Measurements from ENCODE around the gene OR2F2.

OR2F2 gene

GRCh38 chr7:143913945-143914615, 21.0 kb upstream of the OR2F2 start:
- DNase-seq (ENCODE audit: low read depth, low spot score), result no peak

DNA sequence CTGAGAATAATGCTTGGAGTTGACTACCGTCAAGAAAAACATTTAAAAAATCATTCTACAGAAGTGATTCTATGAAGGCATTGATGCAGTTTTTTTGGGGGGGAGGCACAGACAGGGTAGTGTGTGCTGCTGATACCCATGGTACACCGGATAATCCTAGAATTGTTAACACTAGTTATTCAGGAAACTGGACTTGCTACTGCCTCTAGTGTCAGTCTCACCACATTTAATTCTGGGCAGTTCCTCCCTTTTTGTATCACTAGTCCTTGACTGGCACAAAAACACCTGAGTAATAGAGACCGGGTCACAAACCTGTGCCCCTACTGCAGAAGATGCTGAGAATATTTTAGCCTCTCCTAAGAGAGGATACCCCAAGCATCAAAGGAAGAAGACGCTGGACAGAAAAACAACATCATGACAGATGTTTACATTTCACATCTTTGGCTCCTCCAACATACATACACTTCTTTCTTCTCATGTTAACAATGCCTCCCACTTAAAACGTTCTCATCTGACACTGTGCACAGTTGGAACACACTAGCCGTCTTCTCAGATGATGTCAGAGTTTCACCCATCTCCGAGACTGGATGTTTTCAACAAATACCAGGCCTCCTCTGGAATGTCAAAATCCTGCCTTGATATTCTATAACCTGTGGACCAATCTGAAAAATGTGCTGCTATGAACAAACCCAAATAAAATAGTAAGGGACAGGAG, 19.9 kb upstream of the OR2F2 start:
- no peak for DNase-seq (ENCODE audit: low read depth, low spot score)

- no peak for DNase-seq (ENCODE audit: low read depth, low spot score)
These were observed 10.2 kb upstream of the OR2F2 start for GRCh38 chr7:143924851-143925250.

- no peak for DNase-seq (ENCODE audit: low read depth, low spot score)
These were observed 5.7 kb upstream of the OR2F2 start for GRCh38 chr7:143929224-143929920.

- DNase-seq (ENCODE audit: low read depth, low spot score), result no peak
These were observed 3.3 kb upstream of the OR2F2 start for GRCh38 chr7:143931739-143932138.

GRCh38 chr7:143936087-143937009, 1.3 kb downstream of the OR2F2 start:
- DNase-seq (ENCODE audit: low read depth, low spot score), result no peak

DNA sequence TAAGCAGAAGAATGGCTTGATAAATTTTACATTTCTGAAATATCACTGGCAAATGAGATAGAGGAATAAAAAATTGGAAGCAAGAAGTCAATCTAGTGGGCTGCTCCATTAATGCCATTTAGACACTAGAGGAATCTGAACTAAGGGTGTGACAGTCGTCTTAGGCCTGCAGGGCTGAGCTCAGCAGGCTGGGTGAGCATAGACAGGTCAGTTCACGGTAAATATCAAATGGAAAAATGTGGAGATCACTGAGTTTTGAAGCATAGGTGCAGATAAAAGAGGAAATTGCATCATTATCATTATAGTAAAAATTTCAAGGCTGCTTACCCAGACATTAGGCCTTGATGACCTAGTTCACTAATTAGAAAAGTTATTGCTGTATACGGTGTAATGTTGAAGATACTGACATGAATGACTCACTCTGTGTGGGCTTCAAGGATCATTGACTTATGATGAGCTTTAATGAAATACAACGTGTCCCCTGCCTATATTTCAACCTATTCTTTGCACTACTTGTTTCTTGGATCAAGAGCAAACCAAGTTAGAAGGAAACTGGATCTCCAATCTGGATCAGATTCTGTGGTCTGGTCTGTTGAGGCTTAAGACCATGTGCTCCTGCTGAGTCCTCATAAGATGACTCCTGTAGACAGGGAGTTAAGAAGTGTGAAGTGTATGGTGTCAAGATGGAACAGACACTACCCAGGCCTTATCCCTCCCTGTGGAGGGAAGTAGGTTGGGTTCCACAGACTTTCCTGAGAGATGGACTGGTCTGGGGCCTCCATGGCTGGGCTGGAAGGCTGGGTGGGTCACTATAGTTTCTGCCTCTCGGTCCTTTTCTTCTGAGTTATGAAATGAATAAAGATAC, 3.6 kb downstream of the OR2F2 start:
- DNase-seq (ENCODE audit: low read depth, low spot score), result no peak

- no peak for DNase-seq (ENCODE audit: low read depth, low spot score)
These were observed 10.4 kb downstream of the OR2F2 start for GRCh38 chr7:143945423-143945822.

DNA sequence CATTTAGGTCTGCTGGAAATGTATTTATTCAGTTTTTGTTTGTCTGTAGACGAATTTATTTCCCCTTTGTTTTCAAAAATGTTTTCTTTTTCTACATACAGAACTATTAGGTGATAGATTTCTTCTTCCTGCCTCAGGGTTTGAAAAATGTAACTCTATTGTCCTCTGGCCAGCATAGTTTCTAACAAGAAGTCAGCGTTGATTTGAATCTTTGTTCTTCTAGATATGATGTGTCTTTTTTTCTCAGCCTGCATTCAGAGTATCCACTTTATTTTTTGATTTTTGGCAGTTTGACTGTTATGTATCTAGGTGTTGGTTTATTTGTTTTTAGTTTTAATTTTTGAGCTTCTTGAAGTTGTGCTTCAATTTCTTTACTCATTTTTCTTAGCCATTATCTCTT, 12.1 kb downstream of the OR2F2 start:
- no peak for DNase-seq (ENCODE audit: low read depth, low spot score)

DNA sequence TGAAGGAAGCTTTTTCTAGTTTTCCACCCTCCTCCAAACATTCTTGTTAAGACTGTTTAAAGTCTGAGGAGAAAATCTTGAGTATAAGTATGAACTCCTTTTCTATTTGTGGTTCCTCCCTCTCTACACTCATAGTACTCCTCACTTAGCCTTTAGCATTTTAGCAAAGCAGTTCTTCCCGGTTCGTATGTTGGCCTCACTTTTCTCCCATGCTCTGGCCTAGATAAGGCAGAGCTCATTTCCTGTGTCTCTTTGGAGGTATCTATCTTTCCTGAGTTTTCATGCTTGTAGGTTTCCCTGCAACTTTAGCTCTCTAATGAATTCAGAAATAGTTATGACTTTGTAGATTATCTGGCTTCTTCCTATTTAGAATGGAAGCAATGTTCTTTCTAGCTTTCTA, 13.7 kb downstream of the OR2F2 start:
- DNase-seq (ENCODE audit: low read depth, low spot score), result no peak

GRCh38 chr7:143953421-143953820, 18.4 kb downstream of the OR2F2 start:
- no peak for DNase-seq (ENCODE audit: low read depth, low spot score)

DNA sequence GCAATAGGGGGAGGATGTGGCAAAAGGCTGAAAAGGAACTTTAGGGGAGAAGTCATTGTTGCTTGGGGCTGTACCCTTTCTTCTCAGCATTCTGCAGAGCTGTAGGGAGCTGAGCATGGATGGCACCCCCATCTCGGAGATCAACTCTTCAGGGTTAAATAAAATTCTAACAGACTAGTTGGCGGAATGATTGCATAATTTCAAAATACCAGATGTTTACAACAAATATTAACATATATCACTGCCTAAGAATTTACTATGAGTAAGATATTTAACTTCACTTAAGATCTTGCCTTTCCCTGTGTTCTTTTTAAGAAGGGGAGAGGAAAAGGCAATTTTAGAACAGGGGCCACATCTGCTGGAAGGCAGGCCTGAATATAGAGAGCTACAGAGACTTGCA, 19.1 kb downstream of the OR2F2 start:
- DNase-seq (ENCODE audit: low read depth, low spot score), result no peak

- DNase-seq (ENCODE audit: low read depth, low spot score), result no peak
These were observed 19.5 kb downstream of the OR2F2 start, which contains the start of gene OR2F1 for GRCh38 chr7:143954544-143954943. Gene OR2F1, plus strand, starts transcription at chr7:143954844. Its CDS starts 5,127 bp downstream, at chr7:143959971.

DNA sequence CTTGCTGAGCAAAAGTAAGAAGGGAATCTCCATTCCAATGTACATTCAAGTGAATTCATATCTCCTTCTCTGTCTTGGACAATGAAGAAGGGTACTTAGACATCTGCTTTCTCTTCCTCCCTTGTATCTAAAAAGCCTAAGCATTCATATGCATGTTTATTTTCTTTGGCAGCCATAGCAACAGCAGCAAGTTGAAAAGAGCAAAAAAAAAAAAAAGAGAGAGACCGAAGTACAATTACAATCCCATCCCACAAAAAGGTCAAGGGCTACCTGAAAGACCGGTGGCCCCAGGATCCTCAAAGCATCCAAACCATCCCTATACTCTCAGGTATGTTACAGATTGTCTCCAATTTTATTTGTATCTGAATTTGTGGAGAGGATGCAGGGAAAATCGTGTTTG, 23.7 kb downstream of the OR2F2 start:
- DNase-seq (ENCODE audit: low read depth, low spot score), result no peak

- no peak for DNase-seq (ENCODE audit: low read depth, low spot score)
These were observed 26.0 kb downstream of the OR2F2 start for GRCh38 chr7:143960813-143961610.

DNA sequence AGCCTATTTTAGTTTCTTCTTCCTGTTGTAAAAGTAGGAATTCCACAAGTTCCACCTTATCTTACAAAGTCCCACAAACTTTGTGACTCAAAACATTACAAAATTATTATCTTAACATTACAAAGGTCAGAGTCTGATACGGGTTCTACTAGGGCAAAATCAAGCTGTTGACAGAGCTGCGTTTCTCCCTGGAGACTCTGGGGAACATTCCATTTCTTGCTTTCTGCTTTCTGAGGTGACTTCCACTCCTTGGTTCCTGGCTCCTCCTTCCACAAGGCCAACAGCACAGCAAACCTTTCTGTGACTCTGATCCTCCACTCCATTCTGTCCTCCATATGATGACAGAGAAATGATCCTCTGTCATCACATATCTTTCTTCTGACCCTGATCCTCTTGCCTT, 30.2 kb downstream of the OR2F2 start:
- no peak for DNase-seq (ENCODE audit: low read depth, low spot score)

GRCh38 chr7:143967398-143967797, 32.4 kb downstream of the OR2F2 start:
- no peak for DNase-seq (ENCODE audit: low read depth, low spot score)

DNA sequence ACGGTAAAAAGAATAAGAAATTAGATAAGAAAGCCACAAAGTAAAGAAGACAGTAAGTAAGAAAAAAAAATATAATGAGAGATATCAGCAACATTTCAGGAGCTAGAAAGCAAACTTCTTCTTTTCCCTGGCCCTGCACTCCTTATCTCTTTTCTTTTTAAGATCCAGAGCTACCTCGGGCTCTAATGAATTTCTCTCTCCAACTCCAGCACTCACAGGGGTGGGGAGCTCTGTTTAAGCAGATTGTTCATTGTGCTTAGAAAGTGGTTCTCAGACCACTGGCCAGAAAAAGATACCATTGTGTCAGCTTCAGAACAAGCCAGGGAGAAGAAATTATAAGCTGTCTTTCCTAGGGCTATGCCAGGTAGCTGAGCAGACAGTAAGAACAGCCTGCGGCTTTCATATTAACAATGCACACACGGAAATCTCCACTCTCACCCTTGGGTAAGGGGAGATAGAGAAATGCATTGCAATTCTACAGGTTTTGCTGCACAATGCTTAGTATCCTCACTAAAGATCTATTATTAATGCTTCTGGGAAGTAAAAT, 38.9 kb downstream of the OR2F2 start:
- DNase-seq (ENCODE audit: low read depth, low spot score), result no peak

DNA sequence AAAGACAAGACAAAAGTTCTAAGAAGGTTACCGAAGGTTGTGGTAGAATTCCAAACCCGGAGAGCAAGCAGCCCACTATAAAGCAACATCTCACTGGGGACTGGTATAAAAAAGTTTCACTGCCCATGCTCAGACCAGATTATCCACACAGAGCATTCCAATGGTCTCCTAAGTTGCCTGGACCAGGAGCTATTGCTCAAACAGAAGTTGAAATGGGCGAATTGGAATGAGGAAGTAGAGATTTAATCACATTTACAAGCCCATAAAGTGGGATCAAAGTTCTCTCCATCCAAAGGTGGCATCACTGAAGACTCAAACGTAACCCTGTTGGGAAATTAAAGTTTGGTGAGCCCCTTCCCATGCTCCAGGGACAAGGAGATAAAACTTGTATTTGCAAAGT, 39.4 kb downstream of the OR2F2 start:
- DNase-seq (ENCODE audit: low read depth, low spot score), result no peak

- no peak for DNase-seq (ENCODE audit: low read depth, low spot score)
These were observed 40.6 kb downstream of the OR2F2 start for GRCh38 chr7:143975617-143976016.

All from activated CD4-positive, CD25-positive, alpha-beta regulatory T cell treated with anti-CD3 and anti-CD28 coated beads, Interleukin-2, amount 50 U/mL, for 16 hours (primary cell).